ENCODE data around the gene TMEM134.
"Not testable (repeated sequence)": the region's sequence is repeated elsewhere in the genome, so short reads cannot be mapped to it uniquely, and the experiment has no call there.

The TMEM134 gene

DNA sequence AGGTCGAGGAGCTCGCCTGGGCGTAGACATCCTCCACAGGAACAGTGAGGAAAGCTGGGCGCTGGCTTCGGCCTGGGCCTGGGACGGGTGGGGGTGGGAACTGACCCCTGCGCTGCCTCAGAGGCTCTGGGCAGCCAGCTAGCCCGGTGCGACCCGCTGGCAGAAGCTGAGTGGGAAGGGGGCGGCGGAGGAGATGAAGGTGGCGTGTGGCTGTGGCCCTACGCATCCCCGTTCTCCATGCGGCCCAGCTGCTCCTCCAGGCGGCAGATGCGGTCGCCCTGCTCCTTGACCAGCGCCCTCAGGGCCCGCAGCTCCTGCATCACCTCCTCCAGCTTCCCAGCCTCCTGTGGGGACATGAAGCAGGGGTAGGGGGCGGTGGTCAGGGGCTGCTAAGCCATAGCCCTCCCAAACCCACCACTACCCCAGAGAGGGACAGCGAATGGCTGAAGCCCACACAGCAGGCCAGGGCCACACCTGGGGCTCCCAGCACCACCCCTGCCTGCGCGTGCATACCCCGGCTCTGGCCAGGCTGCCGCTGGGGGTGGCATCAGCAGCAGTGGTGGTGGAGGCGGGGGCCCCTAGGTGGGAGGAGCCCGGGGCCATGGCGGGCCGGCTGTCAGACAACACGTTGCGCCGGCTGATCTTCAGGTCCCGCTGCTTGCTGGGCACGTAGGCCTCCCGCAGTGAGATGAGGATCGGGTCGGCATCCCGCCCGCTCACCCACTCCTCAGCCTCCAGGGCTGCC lies 30.7 kb downstream of the TMEM134 start:
- no peak for DNase-seq (ENCODE audit: low spot score)

DNA sequence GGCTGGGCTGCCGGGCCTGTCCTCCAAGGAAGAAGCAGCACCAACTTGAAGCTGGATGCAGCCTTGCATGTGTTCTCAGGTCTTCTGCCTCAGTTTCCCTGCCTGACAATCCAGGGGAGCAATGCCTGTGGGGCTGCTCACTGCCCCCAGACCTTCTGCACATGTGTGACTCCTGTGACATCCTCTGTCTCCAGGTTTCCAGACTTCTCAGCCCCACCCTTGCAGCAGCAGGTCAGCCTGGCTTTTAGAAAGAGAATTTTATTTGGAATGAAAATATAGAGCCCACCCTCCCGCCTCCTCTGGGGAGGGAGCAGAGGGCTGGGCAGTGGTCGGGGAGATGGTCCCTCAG lies 31.3 kb downstream of the TMEM134 start:
- no peak for DNase-seq (ENCODE audit: low spot score)

DNA sequence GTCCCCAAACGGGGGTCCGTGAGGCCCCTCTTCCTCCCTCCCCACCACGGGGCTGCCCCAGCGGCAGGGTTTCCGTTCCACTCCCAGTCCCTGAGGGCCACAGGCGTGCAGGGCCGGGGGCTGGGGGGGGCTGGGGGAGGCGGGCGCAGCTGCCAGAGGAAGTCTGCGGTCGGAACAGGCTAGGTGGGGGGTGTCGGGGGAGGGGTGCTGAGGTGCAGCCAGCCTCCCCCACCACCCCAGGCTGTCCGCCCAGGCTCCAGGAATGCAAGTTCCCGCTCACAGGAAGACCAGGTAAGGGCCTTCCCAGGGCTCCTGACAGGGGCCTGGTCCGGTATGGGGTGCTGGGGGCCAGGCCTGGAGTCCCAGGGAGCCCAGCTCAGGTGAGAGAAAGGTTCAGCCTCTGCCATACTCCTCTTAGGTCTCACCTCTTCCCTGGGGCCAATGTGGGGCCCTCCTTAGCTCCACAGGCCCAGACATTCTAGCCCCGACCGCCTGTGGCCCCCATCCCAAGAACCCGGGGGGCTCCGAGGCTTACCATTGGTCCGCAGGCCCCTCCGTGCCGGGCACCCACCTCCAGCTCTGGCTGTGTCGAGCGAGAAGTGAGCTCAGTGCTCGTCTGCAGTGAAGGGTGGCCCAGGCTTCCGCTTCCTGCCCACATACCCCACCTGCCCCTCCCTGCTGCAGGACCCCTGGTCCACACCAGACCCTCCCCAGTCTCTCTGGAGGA lies 31.8 kb downstream of the TMEM134 start, which contains the start of gene PTPRCAP:
Gene PTPRCAP, minus strand, starts transcription at position 601 of the 727 bp plus-strand sequence. Its CDS starts 63 bp downstream, at position 538.
- no peak for DNase-seq (ENCODE audit: low spot score)

DNA sequence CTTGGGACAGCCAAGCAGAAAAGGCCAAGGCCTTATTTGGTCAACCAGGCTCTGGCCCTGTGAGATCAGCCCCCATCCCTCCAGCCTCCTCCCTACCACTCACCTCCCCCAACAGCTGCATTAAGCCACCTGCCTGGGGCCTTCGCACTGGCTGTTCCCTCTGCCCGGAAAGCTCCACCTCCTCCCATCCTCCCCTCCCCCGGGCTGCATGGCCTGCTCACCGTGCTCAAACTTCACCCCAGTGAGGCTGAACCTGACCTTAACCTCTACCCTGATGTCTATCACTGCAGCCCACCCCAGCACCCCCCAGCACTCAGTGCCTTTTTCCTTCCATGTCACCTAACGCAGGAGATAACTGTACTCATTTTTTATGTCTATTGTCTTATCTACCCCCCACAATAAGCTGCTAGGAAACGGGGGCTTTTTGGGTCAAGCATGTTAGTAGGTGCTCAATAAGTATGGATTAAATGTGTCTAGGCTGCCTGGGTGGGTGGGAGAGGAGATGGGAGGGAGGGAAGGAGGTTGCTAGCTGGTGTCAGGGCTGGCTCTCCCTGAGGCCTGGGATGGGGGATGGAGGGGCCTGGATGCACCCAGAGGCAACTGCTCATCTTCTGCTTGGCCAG lies 32.5 kb downstream of the TMEM134 start:
- DNase-seq (ENCODE audit: low spot score) = no peak

DNA sequence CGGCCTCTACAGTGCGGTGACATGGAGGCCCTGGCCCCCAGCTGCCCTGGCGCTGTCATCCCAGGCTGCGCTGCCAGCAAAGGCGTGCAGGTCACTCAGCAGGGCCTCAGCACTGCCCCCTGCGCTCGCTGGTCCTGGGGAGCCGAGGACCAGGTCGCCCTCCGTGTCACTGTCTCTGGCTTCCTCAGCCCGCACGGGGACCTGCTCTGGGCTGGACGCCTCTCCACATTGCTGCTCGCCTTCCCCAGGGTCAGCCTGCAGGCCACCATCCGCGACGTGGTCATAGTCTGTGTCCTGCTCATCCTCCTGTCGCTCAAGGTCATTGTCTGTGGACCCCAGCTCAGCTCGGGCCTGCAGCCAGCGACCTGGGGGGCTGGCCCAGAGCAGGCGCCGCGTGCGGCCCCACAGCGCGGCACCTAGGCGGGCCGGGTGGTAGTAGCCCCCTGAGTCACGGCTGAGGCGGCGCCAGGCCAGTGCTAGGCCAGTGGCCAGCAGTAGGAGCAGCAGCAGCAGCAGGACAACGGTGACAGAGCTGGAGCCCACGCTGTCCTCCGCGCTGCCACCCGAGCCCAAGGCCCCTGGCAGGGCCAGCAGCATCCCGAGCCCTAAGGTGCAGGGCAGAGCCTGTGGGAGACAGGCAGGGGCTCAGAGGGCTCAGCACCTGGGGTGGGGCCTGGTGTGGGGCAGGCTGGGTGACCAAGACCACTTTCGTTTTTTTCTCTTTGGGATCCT lies 33.2 kb downstream of the TMEM134 start:
- DNase-seq (ENCODE audit: low spot score) = no peak

DNA sequence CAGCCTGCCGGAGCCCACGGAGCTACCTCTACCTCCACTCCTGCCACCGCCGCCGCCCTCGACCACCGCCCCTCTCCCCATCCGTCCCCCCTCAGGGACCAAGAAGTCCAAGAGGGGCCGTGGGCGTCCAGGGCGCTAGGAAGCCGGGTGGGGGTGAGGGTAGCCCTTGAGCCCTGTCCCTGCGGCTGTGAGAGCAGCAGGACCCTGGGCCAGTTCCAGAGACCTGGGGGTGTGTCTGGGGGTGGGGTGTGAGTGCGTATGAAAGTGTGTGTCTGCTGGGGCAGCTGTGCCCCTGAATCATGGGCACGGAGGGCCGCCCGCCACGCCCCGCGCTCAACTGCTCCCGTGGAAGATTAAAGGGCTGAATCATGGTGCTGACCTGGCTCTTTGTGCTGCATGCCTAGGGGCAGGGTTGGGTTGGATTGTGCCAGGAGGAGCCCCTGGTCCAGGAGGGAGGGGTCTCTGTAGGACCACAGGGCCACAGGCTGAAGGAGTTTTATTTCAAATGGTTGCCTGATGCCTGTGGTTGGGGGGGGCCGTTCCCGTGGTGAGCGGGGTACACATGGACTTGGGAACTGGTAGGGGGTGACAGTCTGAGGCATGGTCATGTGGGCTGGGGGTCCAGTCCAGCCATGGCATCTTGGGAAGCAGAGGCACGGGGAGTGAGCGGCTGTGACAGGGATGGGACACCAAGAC lies 33.9 kb downstream of the TMEM134 start:
- DNase-seq (ENCODE audit: low spot score) = no peak

DNA sequence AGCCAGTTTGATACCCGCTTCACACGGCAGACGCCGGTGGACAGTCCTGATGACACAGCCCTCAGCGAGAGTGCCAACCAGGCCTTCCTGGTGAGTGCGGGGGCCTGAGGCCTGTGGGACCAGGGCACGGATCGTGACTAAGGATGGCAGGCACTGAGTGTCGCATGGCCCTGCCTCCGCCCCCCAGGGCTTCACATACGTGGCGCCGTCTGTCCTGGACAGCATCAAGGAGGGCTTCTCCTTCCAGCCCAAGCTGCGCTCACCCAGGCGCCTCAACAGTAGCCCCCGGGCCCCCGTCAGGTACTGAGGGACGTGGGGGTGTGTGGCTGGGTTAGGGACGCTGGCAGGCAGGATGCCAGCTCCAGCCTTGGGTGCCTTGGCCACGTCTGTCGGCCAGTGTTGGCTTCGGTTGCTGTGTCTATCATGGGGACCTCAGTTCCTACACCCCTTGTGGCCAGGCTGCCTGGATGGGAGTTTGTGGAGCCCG lies 34.6 kb downstream of the TMEM134 start:
- DNase-seq (ENCODE audit: low spot score) = no peak

DNA sequence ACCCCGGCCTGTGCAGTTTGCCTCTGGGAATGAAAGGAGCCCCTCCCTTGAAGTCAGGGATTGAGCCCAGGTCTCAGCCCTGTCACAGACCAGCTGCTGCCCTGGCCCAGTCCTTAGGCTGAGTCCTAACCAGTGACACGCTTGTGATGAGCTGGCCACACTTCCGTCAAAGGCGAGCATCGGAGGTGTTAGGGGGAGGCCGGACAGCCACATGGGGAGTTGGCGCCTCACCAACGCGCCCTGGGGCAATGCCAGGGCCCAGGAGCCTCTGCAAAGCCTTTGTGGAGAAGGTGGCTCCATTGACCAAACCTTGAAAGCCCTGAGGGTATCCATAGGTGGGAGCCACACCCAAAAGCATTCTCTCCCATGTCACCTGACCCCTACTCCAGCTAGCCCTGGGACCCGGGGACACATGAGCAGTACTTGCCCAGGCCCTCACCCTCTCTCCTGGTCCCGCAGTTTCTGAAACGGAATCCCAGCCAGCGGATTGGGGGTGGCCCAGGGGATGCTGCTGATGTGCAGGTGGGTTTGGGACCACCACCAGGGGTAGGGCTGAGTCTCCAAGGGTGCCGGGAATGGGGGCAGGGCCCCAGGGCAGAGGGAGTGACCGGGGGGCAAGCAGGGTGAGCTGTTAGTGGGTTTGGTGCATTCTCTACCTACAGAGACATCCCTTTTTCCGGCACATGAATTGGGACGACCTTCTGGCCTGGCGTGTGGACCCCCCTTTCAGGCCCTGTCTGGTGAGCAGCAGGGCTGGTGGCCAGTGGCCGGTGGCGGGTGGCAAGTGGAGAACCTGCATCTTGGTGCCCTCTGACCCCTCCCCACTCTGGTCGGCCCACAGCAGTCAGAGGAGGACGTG lies 35.3 kb downstream of the TMEM134 start:
- no peak for DNase-seq (ENCODE audit: low spot score)

DNA sequence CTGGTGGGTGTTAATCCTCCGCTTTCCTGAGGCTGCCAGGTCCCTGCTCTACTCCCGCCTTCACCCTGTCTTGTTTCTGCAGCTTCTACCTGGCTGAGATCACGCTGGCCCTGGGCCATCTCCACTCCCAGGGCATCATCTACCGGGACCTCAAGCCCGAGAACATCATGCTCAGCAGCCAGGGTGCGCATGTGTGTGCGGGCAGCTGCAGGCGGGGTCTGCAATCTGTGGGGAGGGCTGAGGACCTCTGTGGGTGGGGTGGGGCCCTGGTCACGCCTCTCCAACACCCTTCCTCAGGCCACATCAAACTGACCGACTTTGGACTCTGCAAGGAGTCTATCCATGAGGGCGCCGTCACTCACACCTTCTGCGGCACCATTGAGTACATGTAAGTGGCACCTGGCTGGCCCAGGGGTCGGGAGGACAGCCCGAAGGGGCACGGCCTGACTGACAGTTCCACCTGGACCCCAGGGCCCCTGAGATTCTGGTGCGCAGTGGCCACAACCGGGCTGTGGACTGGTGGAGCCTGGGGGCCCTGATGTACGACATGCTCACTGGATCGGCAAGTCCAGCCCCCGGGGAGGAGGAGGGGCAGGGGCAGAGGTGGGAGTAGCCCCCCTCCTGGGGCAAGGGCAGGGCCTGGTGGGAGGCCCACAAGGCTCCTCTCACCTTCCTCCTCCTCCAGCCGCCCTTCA lies 36.2 kb downstream of the TMEM134 start:
- DNase-seq (ENCODE audit: low spot score) = no peak

DNA sequence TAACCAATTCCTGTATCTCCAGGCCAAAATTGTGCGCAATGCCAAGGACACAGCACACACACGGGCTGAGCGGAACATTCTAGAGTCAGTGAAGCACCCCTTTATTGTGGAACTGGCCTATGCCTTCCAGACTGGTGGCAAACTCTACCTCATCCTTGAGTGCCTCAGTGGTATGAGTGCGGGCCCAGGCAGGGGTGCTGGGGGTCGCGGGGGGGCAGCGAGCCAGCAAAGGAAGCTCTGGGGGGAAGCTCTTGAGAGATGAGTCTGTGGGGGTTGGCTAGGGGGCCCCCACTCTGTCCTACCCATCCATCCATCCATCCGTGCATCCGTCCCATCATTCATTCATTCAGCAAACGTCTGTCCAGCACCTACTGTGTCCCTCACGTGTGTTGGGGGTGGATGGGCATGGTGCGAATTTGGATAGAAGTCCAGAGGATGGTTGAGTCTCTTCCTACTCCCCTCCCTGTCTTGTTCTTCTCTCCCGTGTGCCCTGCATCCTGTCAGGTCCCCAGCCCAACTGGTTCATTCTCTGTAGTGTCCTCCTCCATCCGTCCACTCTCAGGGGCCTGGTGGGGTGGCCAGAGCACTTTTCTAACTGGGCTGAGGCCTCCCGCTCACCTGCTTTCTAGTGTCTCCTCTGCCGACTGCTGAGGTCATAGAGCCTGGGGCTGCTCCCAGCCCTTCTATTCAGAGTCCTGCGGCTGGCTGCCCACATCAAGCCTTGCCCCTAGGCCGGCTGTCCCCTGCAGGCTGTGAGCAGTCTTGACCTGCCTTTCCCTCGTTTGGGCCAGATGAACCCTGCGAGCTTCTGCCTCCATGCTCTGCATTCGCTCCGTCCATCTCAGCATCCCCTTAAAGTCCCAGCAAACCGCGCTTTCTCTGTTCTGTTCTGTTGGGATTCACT lies 37.5 kb downstream of the TMEM134 start:
- DNase-seq (ENCODE audit: low spot score) = no peak

DNA sequence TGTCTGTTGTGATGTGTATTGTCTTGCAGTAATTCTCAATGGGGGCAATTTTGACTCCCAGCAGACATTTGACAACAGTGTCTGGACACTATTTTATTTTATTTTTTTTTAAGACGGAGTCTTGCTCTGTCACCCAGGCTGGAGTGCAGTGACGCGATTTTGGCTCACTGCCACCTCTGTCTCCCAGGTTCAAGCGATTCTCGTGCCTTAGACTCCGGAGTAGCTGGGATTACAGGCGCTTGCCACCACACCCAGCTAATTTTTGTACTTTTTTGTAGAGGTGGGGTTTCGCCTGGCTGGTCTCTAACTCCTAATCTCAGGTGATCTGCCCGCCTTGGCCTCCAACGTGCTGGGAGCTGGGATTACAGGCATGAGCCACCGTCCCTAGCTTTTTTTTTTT lies 39.3 kb downstream of the TMEM134 start:
- no peak for DNase-seq (ENCODE audit: low spot score)

DNA sequence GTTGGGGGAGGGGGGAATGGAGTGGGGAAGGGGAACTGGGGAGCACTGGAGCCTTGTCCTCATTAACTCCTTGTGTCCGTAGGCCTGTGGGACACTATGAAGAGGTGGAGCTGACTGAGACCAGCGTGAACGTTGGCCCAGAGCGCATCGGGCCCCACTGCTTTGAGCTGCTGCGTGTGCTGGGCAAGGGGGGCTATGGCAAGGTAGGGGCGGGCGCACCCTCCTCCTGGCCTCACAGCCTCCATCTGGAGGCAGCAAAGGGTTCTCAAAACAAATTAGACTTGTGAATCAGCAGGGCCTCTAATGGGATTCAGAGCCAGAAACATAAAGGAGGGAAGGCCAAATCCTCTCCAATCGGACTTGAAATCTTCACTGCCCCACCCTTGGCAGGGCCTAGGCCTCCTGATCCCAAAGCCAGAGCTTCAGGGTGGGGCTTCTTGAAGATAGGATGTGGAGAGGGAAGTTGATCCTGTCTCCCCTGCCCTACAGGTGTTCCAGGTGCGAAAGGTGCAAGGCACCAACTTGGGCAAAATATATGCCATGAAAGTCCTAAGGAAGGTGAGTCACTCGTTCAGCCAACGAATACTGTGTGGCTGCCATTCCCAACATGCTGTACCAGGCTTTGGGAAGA lies 39.9 kb downstream of the TMEM134 start:
- DNase-seq (ENCODE audit: low spot score) = no peak

DNA sequence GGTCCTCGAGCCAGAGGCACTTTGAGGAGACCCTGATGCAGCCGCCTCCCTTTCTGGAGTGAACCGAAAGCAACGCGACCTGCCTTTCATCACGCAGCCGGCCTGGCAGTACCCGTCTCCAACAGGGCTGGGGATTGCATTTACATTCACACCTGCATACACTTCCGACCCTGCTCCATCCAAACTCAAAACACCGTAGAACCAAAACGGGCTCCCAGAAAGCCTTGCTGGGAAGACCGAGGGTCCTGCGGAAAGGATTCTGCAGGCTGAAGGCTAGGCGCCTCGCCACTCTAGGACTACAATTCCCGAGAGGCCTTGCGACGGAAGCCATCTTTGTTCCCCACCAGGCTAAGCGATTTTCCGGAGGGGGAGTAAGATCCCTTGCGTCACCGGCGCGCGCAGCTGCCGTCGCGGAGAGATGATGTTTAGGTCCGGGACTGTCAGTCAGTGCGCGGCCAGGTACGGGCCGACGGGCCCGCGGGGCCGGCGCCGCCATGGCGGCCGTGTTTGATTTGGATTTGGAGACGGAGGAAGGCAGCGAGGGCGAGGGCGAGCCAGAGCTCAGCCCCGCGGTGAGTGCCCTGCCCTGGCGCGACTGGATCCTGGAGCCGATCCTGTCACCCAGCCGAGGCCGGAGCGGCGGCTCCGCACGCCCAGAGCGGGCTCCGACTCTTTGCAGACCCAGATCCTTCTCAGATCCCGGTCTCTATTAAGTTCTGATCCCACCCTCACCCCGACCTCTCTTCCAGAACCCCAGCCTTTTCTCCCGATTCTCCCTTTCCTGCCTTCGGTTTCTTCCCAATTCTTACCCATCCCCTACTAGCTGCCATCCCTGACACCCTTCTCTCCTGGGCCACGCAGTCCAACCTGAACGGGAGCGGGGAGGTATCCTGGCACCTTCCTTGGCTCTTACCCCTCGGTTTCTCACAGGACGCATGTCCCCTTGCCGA lies 40.7 kb downstream of the TMEM134 start, which contains the start of gene RPS6KB2:
Gene RPS6KB2, plus strand, starts transcription at position 443 of the 950 bp plus-strand sequence. Its CDS starts 52 bp downstream, at position 495.
- peak; percentile 98 for DNase-seq (ENCODE audit: low spot score)

DNA sequence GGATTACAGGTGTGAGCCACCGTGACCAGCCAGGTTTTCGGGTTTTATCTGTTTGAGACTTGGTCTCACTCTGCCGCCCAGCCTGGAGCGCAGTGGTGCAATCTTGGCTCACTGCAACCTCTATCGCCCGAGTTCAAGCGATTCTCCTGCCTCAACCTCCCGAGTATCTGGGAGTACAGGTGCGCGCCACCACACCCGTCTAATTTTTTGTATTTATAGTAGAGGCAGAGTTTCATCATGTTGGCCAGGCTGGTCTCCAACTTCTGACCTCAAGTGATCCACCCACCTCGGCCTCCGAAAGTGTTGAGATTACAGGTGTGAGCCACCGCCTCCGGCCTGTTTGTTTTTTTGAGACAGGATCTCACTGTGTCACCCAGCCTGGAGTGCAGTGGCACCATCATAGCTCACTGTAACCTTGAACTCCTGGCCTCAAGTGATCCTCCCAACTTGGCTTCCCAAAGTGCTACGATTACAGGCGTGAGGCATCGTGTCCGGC lies 41.6 kb downstream of the TMEM134 start:
- not testable (repeated sequence) for DNase-seq (ENCODE audit: low spot score)

DNA sequence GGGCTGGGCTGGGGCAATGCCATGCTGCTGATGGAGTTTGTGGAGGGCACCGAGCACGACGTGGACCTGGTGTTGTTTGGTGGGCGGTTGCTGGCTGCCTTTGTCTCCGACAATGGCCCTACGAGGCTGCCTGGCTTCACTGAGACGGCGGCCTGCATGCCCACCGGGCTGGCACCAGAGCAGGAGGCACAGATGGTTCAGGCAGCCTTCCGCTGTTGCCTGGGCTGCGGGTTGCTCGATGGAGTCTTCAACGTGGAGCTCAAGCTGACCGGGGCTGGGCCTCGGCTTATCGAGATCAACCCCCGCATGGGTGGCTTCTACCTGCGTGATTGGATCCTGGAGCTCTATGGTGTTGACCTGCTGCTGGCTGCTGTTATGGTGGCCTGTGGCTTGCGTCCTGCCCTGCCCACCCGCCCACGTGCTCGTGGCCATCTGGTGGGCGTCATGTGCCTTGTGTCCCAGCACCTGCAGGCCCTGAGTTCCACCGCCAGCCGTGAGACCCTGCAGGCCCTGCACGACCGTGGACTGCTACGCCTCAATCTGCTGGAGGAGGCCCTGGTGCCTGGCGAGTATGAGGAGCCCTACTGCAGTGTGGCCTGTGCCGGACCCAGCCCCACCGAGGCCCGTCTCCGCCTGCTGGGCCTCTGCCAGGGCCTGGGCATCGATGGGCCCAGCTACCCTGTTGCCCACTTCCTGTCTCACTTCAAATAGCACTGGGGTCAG lies 45.0 kb downstream of the TMEM134 start:
- no peak for DNase-seq (ENCODE audit: low spot score)

DNA sequence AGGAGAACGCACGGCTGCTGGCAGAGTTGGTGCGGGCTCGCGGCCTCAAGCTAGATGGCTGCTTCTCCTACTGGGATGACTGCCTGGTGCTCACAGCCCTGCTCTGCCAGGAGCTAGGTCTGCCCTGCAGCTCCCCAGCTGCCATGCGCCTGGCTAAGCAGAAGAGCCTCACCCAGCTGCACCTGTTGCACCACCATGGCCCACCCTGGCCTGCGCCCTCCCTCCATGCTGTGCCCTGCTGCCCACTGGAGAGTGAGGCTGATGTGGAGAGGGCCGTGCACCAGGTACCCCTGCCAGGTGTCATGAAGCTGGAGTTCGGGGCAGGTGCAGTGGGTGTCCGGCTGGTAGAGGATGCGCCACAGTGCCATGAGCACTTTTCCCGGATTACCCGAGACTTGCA lies 45.6 kb downstream of the TMEM134 start:
- DNase-seq (ENCODE audit: low spot score) = no peak

Data from left forelimb (tissue), 1 donor.